Duodenal mucosa (tissue), 2 donors: Measurements from ENCODE around the gene ISYNA1.

Source experiments
- H3K27ac ChIP-seq: one replicate; pipeline ENCODE4 v1.7.0; 2013; ENCODE audit warnings: low read depth, low read length
- H3K27me3 ChIP-seq, 2 donors: one replicate each; pipeline ENCODE4 v1.7.0; 2013; ENCODE audit warnings: low read length in 2 of 2, control low read depth in 1 of 2; ENCODE audit not compliant: insufficient read depth in 2 of 2, control insufficient read depth in 1 of 2
- H3K36me3 ChIP-seq, 2 donors: one replicate each; pipeline ENCODE4 v1.7.0; 2013; ENCODE audit warnings: low read length in 2 of 2, control low read depth in 1 of 2; ENCODE audit not compliant: insufficient read depth in 2 of 2, control insufficient read depth in 1 of 2
- H3K4me1 ChIP-seq, 2 donors: one replicate each; pipeline ENCODE4 v1.7.0; 2013; ENCODE audit warnings: low read length in 2 of 2, control low read depth in 1 of 2; ENCODE audit not compliant: insufficient read depth in 2 of 2, control insufficient read depth in 1 of 2
- H3K4me3 ChIP-seq, 2 donors: one replicate each; pipeline ENCODE4 v1.7.0; 2013; ENCODE audit warnings: low read length in 2 of 2, low read depth in 1 of 2
- H3K9ac ChIP-seq, 2 donors: one replicate each; pipeline ENCODE4 v1.7.0; 2013; ENCODE audit warnings: low read length in 2 of 2, low read depth in 1 of 2
- H3K9me3 ChIP-seq, 2 donors: one replicate each; pipeline ENCODE4 v1.7.0; 2013; ENCODE audit warnings: low read length in 2 of 2, control low read depth in 1 of 2; ENCODE audit not compliant: control insufficient read depth in 1 of 2

Gene ISYNA1

DNA sequence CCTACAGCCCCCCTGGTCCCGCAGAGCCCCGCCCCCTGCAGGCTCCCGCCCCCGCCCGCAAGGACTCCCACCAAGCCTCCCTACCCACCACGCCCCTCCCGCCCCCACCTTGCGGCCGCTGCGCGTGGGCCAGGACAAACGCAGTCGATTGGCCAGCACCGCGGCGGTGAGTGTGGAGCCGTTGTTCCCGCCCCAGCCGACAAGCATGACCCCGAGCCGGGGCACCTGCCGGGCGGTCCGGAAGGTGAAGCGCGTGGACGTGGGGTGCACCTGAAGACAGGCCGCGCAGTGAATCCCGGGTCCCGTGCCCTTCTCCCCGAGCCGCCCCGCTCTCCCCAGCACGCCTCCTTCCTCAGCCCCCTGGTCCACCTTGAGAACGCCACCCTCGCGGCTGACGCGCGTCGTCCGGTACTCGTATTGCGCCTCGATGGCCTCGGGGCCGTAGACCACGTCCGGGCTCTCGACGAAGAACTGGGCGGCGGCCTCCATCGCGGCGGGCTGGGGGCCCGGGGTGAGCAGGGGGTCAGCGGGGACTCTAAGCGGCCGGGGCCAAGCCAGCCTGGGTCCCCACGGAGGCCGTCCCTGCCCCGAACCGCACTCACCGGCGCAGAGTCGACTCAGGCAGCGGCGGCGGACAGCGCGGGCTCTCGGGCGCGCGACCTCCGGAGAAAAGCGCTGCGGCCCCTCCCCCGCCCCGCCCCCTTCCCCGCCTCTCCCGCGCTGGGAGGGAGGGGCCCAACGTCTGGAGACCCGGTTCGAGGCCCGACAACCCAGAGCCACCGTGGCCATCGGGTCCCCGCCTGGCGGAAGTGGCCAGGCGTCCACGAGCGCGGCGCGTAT is at the start of gene ISYNA1:
ISYNA1 (minus strand) TSS at position 643 of the 840 bp plus-strand sequence; CDS start at position 489, 154 bp downstream.
- Histone ChIP-seq H3K4me3 (peak within 1 kb of the TSS; percentile 60 to 65), H3K27me3 (no peaks in the 10 kb centered on the region), H3K9ac (peak within 1 kb of the TSS; percentile 25), H3K4me1 (peaks cover 0 to 15% of the 10 kb centered on the region in 2 donors), H3K36me3 (peaks cover 0 to 4% of the 10 kb centered on the region in 2 donors), H3K27ac (peak within 1 kb of the TSS; percentile 42), H3K9me3 (no peaks in the 10 kb centered on the region)

DNA sequence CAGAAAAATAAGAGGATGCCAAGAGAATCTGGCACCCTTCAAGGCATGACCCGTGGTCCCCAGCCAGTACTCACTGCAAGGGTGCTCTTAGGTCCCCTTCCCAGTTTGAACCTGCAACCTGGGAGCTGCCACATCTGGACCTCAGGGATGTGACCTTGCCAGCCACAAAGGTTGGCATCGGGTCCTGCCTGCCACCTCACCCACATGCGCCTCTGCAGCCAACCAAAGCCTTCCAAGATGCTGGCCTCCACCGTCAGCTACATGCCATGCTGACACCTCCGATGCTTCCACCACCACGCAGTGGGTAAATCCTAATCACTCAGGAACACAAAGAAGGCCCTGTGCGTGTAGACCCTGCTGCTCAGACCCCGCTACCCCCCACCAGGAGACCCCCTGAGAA is 48.8 kb upstream of the ISYNA1 start:
- no peak overlapping the region for H3K9ac ChIP-seq
- H3K4me1 ChIP-seq: peaks cover 22 to 65% of the 10 kb centered on the region in 2 donors
- no peak overlapping the region for H3K27ac ChIP-seq
- no peaks in the 10 kb centered on the region for H3K36me3 ChIP-seq
- no peaks in the 10 kb centered on the region for H3K27me3 ChIP-seq
- no peaks in the 10 kb centered on the region for H3K9me3 ChIP-seq
- H3K4me3 ChIP-seq: no peak overlapping the region

GRCh38 chr19:18484992-18485391 is 47.1 kb upstream of the ISYNA1 start:
- H3K27ac ChIP-seq: no peak overlapping the region
- no peaks in the 10 kb centered on the region for H3K36me3 ChIP-seq
- no peak overlapping the region for H3K4me3 ChIP-seq
- H3K9me3 ChIP-seq: no peaks in the 10 kb centered on the region
- H3K4me1 ChIP-seq: peaks cover 37 to 75% of the 10 kb centered on the region in 2 donors
- H3K27me3 ChIP-seq: no peaks in the 10 kb centered on the region
- H3K9ac ChIP-seq: no peak overlapping the region

GRCh38 chr19:18483119-18483890 is 45.4 kb upstream of the ISYNA1 start:
- peaks cover 50 to 78% of the 10 kb centered on the region in 2 donors for H3K4me1 ChIP-seq

GRCh38 chr19:18481505-18482222 is 43.7 kb upstream of the ISYNA1 start:
- no peak overlapping the region for H3K4me3 ChIP-seq
- H3K27ac ChIP-seq: no peak overlapping the region
- no peaks in the 10 kb centered on the region for H3K36me3 ChIP-seq
- no peaks in the 10 kb centered on the region for H3K9me3 ChIP-seq
- H3K9ac ChIP-seq: no peak overlapping the region
- H3K4me1 ChIP-seq: peaks cover 52 to 77% of the 10 kb centered on the region in 2 donors
- no peaks in the 10 kb centered on the region for H3K27me3 ChIP-seq

More at GRCh38 chr19:18483119-18483890, 45.4 kb upstream of the ISYNA1 start:
- no peak overlapping the region for H3K4me3 ChIP-seq
- H3K9ac ChIP-seq: no peak overlapping the region
- H3K36me3 ChIP-seq: no peaks in the 10 kb centered on the region
- H3K27me3 ChIP-seq: no peaks in the 10 kb centered on the region
- H3K27ac ChIP-seq: no peak overlapping the region
- H3K9me3 ChIP-seq: no peaks in the 10 kb centered on the region

GRCh38 chr19:18480006-18480691 is 42.2 kb upstream of the ISYNA1 start:
- Histone ChIP-seq H3K4me3 (no peak overlapping the region), H3K9me3 (no peaks in the 10 kb centered on the region), H3K27ac (peak overlapping the region; percentile 61), H3K9ac (peak overlapping the region in 1 of 2 donors; percentile 52), H3K4me1 (peaks cover 43 to 76% of the 10 kb centered on the region in 2 donors), H3K36me3 (no peaks in the 10 kb centered on the region), H3K27me3 (no peaks in the 10 kb centered on the region)

- Histone ChIP-seq H3K4me1 (peaks cover 51 to 83% of the 10 kb centered on the region in 2 donors), H3K9ac (no peak overlapping the region)
These were observed 40.8 kb upstream of the ISYNA1 start for GRCh38 chr19:18478545-18479311.

GRCh38 chr19:18477974-18478373 is 40.0 kb upstream of the ISYNA1 start:
- H3K27ac ChIP-seq: no peak overlapping the region
- H3K9me3 ChIP-seq: no peaks in the 10 kb centered on the region
- no peak overlapping the region for H3K9ac ChIP-seq
- no peak overlapping the region for H3K4me3 ChIP-seq
- H3K27me3 ChIP-seq: no peaks in the 10 kb centered on the region
- H3K4me1 ChIP-seq: peaks cover 54 to 80% of the 10 kb centered on the region in 2 donors
- no peaks in the 10 kb centered on the region for H3K36me3 ChIP-seq

More at GRCh38 chr19:18478545-18479311, 40.8 kb upstream of the ISYNA1 start:
- Histone ChIP-seq H3K9me3 (no peaks in the 10 kb centered on the region), H3K4me3 (no peak overlapping the region), H3K36me3 (no peaks in the 10 kb centered on the region), H3K27ac (peak overlapping the region; percentile 63), H3K27me3 (no peaks in the 10 kb centered on the region)
